Measurements from ENCODE around the gene DNM3. TPM values are rescaled to one million over a fixed set of nuclear protein-coding genes. Genes with fewer than 3 reads are reported as not detected.

DNM3 gene
- total RNA-seq, 1 experiment from 2014 or later = 2.7 TPM

DNA sequence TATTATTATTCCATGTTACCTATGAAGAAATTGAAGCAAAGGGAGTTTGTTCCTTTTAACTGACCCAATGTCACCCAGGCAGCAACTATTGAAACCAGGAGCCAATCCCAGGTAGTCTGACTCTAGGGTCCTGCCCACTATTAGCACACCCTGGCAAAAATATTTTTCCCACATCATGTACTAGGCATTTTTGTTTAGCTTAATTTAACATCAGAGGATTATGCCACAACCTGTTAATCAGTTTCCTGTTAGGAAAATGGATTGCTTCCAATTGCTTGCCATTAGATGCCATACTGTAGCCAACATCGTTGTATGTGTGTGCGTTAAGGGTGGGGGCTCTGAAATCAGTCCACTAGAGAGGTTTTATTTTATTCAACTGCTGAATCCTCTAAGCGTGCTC, 281.1 kb downstream of the DNM3 start:
- no peaks in the 10 kb centered on the region for H4K20me1 ChIP-seq (ENCODE audit: control insufficient read depth, insufficient read depth, insufficient read length)
- H3K4me2 ChIP-seq (ENCODE audit: insufficient read depth, insufficient read length, low read length) = no peak overlapping the region
- no peak for DNase-seq
- no peaks in the 10 kb centered on the region for H3K23me2 ChIP-seq (ENCODE audit: insufficient read length, low read depth, low read length, poor library complexity, severe bottlenecking)
- H2BK5ac ChIP-seq (ENCODE audit: insufficient read length, low read length) = no peak overlapping the region
- H2BK20ac ChIP-seq (ENCODE audit: low read depth, low read length, poor library complexity, severe bottlenecking) = no peak overlapping the region
- H3K23ac ChIP-seq (ENCODE audit: insufficient read length, low read depth, low read length) = no peak overlapping the region
- no peaks in the 10 kb centered on the region for H3K9me3 ChIP-seq (ENCODE audit: control insufficient read depth, low read depth, low read length)
- H2BK120ac ChIP-seq (ENCODE audit: low read depth, low read length, poor library complexity, severe bottlenecking) = no peak overlapping the region
- no peak overlapping the region for H2AFZ ChIP-seq (ENCODE audit: low read length)
- H3K79me2 ChIP-seq (ENCODE audit: insufficient read depth, low read length) = no peaks in the 10 kb centered on the region
- H3K4me1 ChIP-seq (ENCODE audit: insufficient read depth, low read length) = no peaks in the 10 kb centered on the region
- no peak overlapping the region for H3K4ac ChIP-seq (ENCODE audit: low read depth, low read length)
- no peaks in the 10 kb centered on the region for H3K4me1 Mint-ChIP-seq
- no peaks in the 10 kb centered on the region for H3K79me1 ChIP-seq (ENCODE audit: insufficient read depth, low read depth, low read length, poor library complexity, severe bottlenecking)
- H3T11ph ChIP-seq (ENCODE audit: low read length) = no peak overlapping the region
- H4K5ac ChIP-seq (ENCODE audit: insufficient read length, low read depth, low read length) = no peak overlapping the region
- no peaks in the 10 kb centered on the region; a peak in 2 of 7 replicates for H3K36me3 Mint-ChIP-seq (ENCODE audit: insufficient read depth in 1 of 3, low read depth in 3 of 3)
- H3K27ac ChIP-seq (ENCODE audit: insufficient read length, low read depth, low read length) = no peak overlapping the region
- H3K4me3 Mint-ChIP-seq = no peak overlapping the region
- H3K27me3 ChIP-seq (ENCODE audit: insufficient read depth, low read length) = no peaks in the 10 kb centered on the region
- H3K18ac ChIP-seq (ENCODE audit: insufficient read length, low read depth, low read length) = no peak overlapping the region
- no peak overlapping the region for H2BK15ac ChIP-seq (ENCODE audit: low read depth, low read length)
- H2AK5ac ChIP-seq (ENCODE audit: insufficient read length, low read length) = no peak overlapping the region
- no peaks in the 10 kb centered on the region for H3K9me3 Mint-ChIP-seq
- no peak overlapping the region for H2BK12ac ChIP-seq (ENCODE audit: insufficient read length, low read depth, low read length)
- no peak overlapping the region for H3K27ac Mint-ChIP-seq
- H3K14ac ChIP-seq (ENCODE audit: insufficient read depth, low read length) = no peak overlapping the region
- TF ChIP-seq, protein P1, sequence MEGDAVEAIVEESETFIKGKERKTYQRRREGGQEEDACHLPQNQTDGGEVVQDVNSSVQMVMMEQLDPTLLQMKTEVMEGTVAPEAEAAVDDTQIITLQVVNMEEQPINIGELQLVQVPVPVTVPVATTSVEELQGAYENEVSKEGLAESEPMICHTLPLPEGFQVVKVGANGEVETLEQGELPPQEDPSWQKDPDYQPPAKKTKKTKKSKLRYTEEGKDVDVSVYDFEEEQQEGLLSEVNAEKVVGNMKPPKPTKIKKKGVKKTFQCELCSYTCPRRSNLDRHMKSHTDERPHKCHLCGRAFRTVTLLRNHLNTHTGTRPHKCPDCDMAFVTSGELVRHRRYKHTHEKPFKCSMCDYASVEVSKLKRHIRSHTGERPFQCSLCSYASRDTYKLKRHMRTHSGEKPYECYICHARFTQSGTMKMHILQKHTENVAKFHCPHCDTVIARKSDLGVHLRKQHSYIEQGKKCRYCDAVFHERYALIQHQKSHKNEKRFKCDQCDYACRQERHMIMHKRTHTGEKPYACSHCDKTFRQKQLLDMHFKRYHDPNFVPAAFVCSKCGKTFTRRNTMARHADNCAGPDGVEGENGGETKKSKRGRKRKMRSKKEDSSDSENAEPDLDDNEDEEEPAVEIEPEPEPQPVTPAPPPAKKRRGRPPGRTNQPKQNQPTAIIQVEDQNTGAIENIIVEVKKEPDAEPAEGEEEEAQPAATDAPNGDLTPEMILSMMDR (conservative IDR thresholded peaks at IDR 0.05) = no peak
- WGBS (ENCODE audit: extremely low coverage, insufficient read length, low lambda C conversion rate) = no CpG with 5 or more reads among the region's 3 CpGs
- no peak overlapping the region for H3K9ac ChIP-seq (ENCODE audit: extremely low read depth, insufficient read length, low read length)
- H3K27me3 Mint-ChIP-seq (ENCODE audit: low read depth) = no peaks in the 10 kb centered on the region
- no peak overlapping the region for H4K91ac ChIP-seq (ENCODE audit: insufficient read length, low read depth, low read length)
- no peak overlapping the region for H4K8ac ChIP-seq (replicated peaks; ENCODE audit: insufficient read length, low read depth, low read length)
- no peak overlapping the region for H3K56ac ChIP-seq (ENCODE audit: insufficient read length, low read depth, low read length)
